Aorta (tissue), 5 donors: ENCODE results near the gene STAMBP. TPM values are rescaled to one million over a fixed set of nuclear protein-coding genes. Genes with fewer than 3 reads are reported as not detected.
A peak's percentile ranks its signal among the peaks of the same experiment; 100 is the strongest.
"Not testable (repeated sequence)": the region's sequence is repeated elsewhere in the genome, so short reads cannot be mapped to it uniquely, and the experiment has no call there.

Experiments used
- ATAC-seq: fragments of 200-7000 bp; cut with Tn5 transposase; one replicate; pipeline ENCODE4 v1.9.1; 2022; ENCODE audit warnings: moderate library complexity; ENCODE audit not compliant: low FRiP score
- DNase-seq, 2 donors: peaks; one replicate each; pipeline ENCODE4 v3.0.0-alpha.2; 2020
- H3K27ac ChIP-seq, 2 donors: one replicate each; pipeline ENCODE4 v1.5.1; 2013; ENCODE audit warnings: low read length in 2 of 2, mild to moderate bottlenecking in 2 of 2, moderate library complexity in 2 of 2, control low read depth in 1 of 2, inconsistent platforms in 1 of 2, low read depth in 1 of 2
- H3K27me3 ChIP-seq, 2 donors: one replicate each; pipeline ENCODE4 v1.6.1; 2013; ENCODE audit warnings: control low read depth in 1 of 2, low read length in 1 of 2, mild to moderate bottlenecking in 1 of 2, moderate library complexity in 1 of 2; ENCODE audit not compliant: insufficient read depth in 2 of 2, control insufficient read depth in 1 of 2
- H3K36me3 ChIP-seq, 2 donors: one replicate each; pipeline ENCODE4 v1.6.1; 2013; ENCODE audit warnings: control low read depth in 1 of 2, low read length in 1 of 2, mild to moderate bottlenecking in 1 of 2; ENCODE audit not compliant: insufficient read depth in 2 of 2, control insufficient read depth in 1 of 2
- H3K4me1 ChIP-seq, 2 donors: one replicate each; pipeline ENCODE4 v1.6.1; 2013; ENCODE audit warnings: low read length in 2 of 2, control low read depth in 1 of 2, mild to moderate bottlenecking in 1 of 2, moderate library complexity in 1 of 2; ENCODE audit not compliant: insufficient read depth in 2 of 2, control insufficient read depth in 1 of 2
- H3K4me3 ChIP-seq, 2 donors: one replicate each; pipeline ENCODE4 v1.5.1; 2013; ENCODE audit warnings: low read length in 2 of 2, control low read depth in 1 of 2, mild to moderate bottlenecking in 1 of 2
- H3K9me3 ChIP-seq: one replicate; pipeline ENCODE4 v1.6.1; 2013; ENCODE audit warnings: mild to moderate bottlenecking, low read length; ENCODE audit not compliant: control insufficient read depth
- WGBS, 2 donors: extraction: QIAGEN DNeasy Blood & Tissue Kit; methylation state at CpG; one replicate each; pipeline ENCODE4 v1.1.7; 2013; 5-methylcytosine and 5-hydroxymethylcytosine counted together
- intact Hi-C, 2 donors: fragments of 100-400 bp; cut with DNase I; formaldehyde crosslinking; loops; one replicate each; pipeline versions ENCODE4 v1.14.2 to v1.15.0; 2022
- long read RNA-seq, 2 donors: library from polyadenylated mRNA; unstranded; transcript quantifications; one replicate each; pipeline ENCODE4 v2.0.0, GENCODE V29; 2020 to 2021
- polyA plus RNA-seq, 2 donors: library from polyadenylated mRNA; stranded (reverse); fragments of 200-250 nt; gene quantifications; one replicate each; pipeline ENCODE4 v1.2.3, GENCODE V29; 2013
- total RNA-seq, 2 donors: library from RNA; stranded (reverse); fragmentation: NEBNext Ultra II Directional; extraction: Animal tissue kit (Norgen Biotek cat#: 25700); gene quantifications; one replicate each; pipeline ENCODE4 v1.2.1, GENCODE V29; 2021
- donor health status: healthy with polysubstance abuse.
- donor health status: Bipolar disorder and iron deficiency.
- donor health status: DM: no; HTN: no; CAD: no.
- donor health status: DM: no; HTN: no; CAD: no.
- donor health status: DM: yes; HTN: yes; CAD: no.

The STAMBP gene
- total RNA-seq (10 to 100 TPM; 32.4 to 33.2 TPM), polyA plus RNA-seq (10 to 100 TPM; 32.3 to 43.5 TPM)
- long read RNA-seq, donor 1, full-length matches to known transcripts: 50 of 81 reads
- long read RNA-seq, donor 1, partial matches to known transcripts: 5 of 81 reads
- long read RNA-seq, donor 1, other reads (novel, unspliced or antisense): 26 of 81 reads
- long read RNA-seq, donor 2, full-length matches to known transcripts: 9 of 16 reads
- long read RNA-seq, donor 2, partial matches to known transcripts: 4 of 16 reads
- long read RNA-seq, donor 2, other reads (novel, unspliced or antisense): 3 of 16 reads

DNA sequence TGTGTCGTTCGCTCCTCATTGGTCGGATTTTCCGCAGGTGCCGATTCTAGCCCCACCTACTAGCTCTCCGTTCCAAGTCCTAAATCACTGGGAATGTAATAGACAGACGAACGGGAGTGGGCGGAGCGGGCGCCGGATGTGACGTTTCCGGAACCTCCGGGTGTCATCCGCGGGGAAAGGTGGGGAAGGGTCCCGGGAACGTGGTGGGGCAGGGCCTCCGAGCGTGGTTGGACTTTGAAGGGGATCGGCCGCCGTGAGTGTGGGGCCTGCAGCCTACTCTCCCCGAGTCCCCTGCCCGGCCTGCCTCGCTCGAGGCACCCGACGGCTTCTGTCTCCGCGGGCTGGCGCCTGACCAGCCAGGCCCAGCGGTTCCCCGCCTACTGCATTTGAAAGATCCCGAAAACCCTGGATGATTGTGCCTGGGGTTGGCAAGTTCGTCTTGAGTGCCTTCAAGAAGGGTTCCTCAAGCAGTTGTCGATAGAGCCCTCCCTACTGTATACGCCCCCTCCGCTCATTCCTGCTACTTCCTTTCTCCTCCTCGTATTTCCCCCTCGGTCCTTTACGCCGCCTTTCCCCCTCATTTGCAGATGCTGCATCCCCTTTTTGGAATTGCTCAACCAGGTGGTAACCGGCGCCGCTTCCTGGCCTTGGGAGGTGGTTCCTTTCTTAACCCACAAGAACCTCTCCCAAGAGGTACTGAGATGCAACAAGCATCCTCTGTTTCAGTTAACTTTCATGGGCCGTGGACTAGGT is at the start of gene STAMBP:
STAMBP (plus strand) TSS at position 144 of the 753 bp plus-strand sequence. CDS start 1,896 bp downstream, outside the sequence.
- WGBS, 2 donors: 0% methylated on average over 45 to 48 of the region's 48 CpGs
- Histone ChIP-seq H3K27ac (peak within 1 kb of the TSS; percentile 64 to 96), H3K27me3 (no peaks in the 10 kb centered on the region), H3K4me1 (peaks cover 2 to 3% of the 10 kb centered on the region in 2 donors), H3K36me3 (no peaks in the 10 kb centered on the region), H3K4me3 (peak within 1 kb of the TSS; percentile 62), H3K9me3 (no peaks in the 10 kb centered on the region)
- ATAC-seq (peak; percentile 98), DNase-seq (peak; percentile 98 to 99)
- intact Hi-C loops: loop anchor here in 1 of 2 donors (10.0 kb wide), 3 partner anchors 316 to 506 kb away; partner anchors contain the start of gene BOLA3

GRCh38 chr2:73779467-73780236 is 49.1 kb upstream of the STAMBP start, which contains the start of gene DUSP11:
Gene DUSP11, minus strand, starts transcription at chr2:73780103. Its CDS starts 129 bp downstream, at chr2:73779974.
- H3K36me3 ChIP-seq: no peaks in the 10 kb centered on the region
- intact Hi-C loops: loop anchor here in 1 of 2 donors (10.0 kb wide), 1 partner anchor 95 kb away; no protein-coding TSS in a partner anchor
- ATAC-seq: peak; percentile 100
- peak within 1 kb of the TSS; percentile 61 to 73 for H3K4me3 ChIP-seq
- H3K27ac ChIP-seq: peak within 1 kb of the TSS; percentile 1 to 98
- peak; percentile 96 to 98 for DNase-seq
- no peaks in the 10 kb centered on the region for H3K27me3 ChIP-seq
- peaks cover 0 to 2% of the 10 kb centered on the region in 2 donors for H3K4me1 ChIP-seq
- WGBS, 2 donors: 0 to 1% methylated on average over 39 to 40 of the region's 40 CpGs
- no peaks in the 10 kb centered on the region for H3K9me3 ChIP-seq

DNA sequence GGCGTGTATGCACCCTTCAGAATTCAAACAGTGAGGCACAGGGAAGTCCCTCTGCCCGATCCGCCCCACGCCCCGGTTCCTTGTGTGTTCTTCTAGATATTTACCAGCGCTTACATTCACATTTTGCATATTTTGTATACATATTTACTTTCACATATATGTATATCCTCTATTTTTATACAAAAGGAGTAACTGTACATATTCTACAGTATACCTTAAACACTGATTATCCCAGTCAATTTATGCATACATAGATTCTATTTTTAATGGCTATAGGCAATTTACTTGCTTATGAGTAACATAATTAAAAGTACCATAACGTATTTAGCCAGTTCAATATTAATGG is 48.6 kb upstream of the STAMBP start:
- no peak overlapping the region for H3K27ac ChIP-seq
- no peak for DNase-seq
- no peaks in the 10 kb centered on the region for H3K27me3 ChIP-seq
- 7% methylated on average over 7 of the region's 7 CpGs for WGBS, 2 donors
- H3K36me3 ChIP-seq: no peaks in the 10 kb centered on the region
- H3K9me3 ChIP-seq: no peaks in the 10 kb centered on the region
- H3K4me1 ChIP-seq: peaks cover 0 to 2% of the 10 kb centered on the region in 2 donors
- no peak overlapping the region for H3K4me3 ChIP-seq
- ATAC-seq: no peak
- intact Hi-C loops: no loop called here

GRCh38 chr2:73783402-73783801 is 45.4 kb upstream of the STAMBP start:
- H3K4me3 ChIP-seq, intact Hi-C loops, H3K27ac ChIP-seq, H3K36me3 ChIP-seq, H3K27me3 ChIP-seq, DNase-seq, H3K4me1 ChIP-seq, H3K9me3 ChIP-seq, ATAC-seq: not testable (repeated sequence)
- WGBS, 2 donors: 68 to 71% methylated on average over 15 of the region's 15 CpGs

DNA sequence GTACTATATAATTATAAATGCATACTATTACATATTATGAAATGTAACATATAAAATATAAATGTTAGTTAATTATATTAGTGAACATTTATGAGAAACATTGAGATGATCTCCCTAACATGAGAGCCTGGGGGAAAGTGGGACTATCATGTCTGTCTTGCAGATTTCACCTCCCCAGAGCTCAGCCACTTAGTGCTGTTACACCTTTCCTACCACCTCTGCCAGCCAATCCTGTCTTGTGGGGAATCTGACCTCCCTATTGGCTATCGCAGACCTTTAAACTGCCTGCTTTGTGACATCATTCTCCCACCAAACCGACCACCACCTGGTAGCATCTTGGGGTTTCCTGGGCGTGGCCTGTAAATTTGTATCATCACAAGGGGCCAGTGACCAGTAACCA is 44.9 kb upstream of the STAMBP start, which contains the start of gene C2orf78:
C2orf78 (plus strand) TSS at position 301 of the 400 bp plus-strand sequence. CDS start 127 bp downstream, outside the sequence.
- intact Hi-C loops, H3K4me3 ChIP-seq, ATAC-seq, H3K9me3 ChIP-seq, H3K36me3 ChIP-seq, DNase-seq, H3K4me1 ChIP-seq, H3K27ac ChIP-seq, H3K27me3 ChIP-seq: not testable (repeated sequence)
- WGBS, 2 donors: 59 to 62% methylated on average over 2 to 3 of the region's 3 CpGs

GRCh38 chr2:73811878-73812277 is 16.9 kb upstream of the STAMBP start:
- Histone ChIP-seq H3K4me3 (no peak overlapping the region), H3K27ac (no peak overlapping the region), H3K9me3 (no peaks in the 10 kb centered on the region), H3K36me3 (no peaks in the 10 kb centered on the region), H3K4me1 (no peaks in the 10 kb centered on the region), H3K27me3 (peaks cover 0 to 1% of the 10 kb centered on the region in 2 donors)
- DNase-seq (no peak), ATAC-seq (no peak)
- intact Hi-C loops: no loop called here

DNA sequence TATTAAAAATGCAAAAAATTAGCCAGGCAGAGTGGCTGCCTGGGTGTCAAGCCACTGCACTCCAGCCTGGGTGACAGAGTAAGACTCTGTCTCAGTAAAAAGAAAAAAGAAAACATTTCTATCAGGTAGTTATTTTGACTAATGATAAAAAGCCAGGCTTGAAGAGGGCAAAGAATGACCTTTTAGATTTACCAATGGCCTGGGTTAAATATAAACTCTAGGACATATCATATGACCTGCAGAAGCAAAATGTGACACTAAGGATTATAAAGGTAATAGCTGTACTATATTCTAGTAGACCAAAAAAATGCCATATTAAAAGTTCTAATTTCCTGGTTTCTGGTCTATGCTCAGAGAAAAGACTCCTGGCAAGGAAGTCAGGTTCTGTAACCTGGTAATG is 16.1 kb upstream of the STAMBP start:
- intact Hi-C loops: no loop called here
- ATAC-seq: no peak
- Histone ChIP-seq H3K27ac (no peak overlapping the region), H3K9me3 (no peaks in the 10 kb centered on the region), H3K4me3 (no peak overlapping the region), H3K27me3 (peaks cover 0 to 1% of the 10 kb centered on the region in 2 donors), H3K36me3 (no peaks in the 10 kb centered on the region), H3K4me1 (no peaks in the 10 kb centered on the region)
- DNase-seq: no peak

DNA sequence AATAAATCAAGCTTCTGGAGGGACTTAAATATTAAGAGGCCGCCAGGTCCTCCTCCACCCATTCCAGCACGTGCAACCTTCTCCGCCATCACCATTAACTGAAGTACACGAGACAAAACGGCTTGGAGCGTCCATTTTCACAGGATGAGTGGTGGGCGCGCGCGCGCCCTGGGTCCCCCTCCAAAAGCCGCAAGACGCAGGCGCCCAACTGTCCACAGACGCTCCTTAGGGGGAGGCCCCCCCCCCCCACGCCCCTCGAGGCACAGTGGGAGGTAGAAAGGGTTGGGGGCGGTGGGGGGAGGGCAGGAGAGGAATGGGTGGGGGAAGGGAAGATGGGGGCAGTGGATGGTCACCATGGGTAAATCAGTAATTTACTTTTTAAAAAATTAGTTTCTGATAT is 10.5 kb upstream of the STAMBP start:
- no peak for ATAC-seq
- WGBS, 2 donors: 84 to 85% methylated on average over 17 to 18 of the region's 18 CpGs

More for the DNA sequence above, 10.5 kb upstream of the STAMBP start:
- Histone ChIP-seq H3K36me3 (no peaks in the 10 kb centered on the region), H3K4me1 (no peaks in the 10 kb centered on the region), H3K27ac (no peak overlapping the region), H3K9me3 (no peaks in the 10 kb centered on the region), H3K4me3 (no peak overlapping the region), H3K27me3 (peaks cover 0 to 1% of the 10 kb centered on the region in 2 donors)
- intact Hi-C loops: no loop called here
- DNase-seq: no peak
